H9 (cell line): Measurements from ENCODE around the gene MBOAT2. TPM values are rescaled to one million over a fixed set of nuclear protein-coding genes. Genes with fewer than 3 reads are reported as not detected.
A peak's percentile ranks its signal among the peaks of the same experiment; 100 is the strongest.

Experiments used
- DNase-seq: peaks from one replicate; pipeline ENCODE4 v3.0.0-alpha.2; 2017
- H2AFZ ChIP-seq: one replicate; pipeline ENCODE4 v1.6.1; 2013; ENCODE audit warnings: mild to moderate bottlenecking, low read length, control low read depth, moderate library complexity
- H2AK5ac ChIP-seq: 2 replicates; pipeline ENCODE4 v1.6.1; 2013; ENCODE audit warnings: low read length, control low read depth, mixed read lengths; ENCODE audit not compliant: insufficient read length
- H2BK120ac ChIP-seq: one replicate; pipeline ENCODE4 v1.6.1; 2013; ENCODE audit warnings: low read depth, mild to moderate bottlenecking, low read length, control low read depth, inconsistent platforms; ENCODE audit not compliant: poor library complexity, severe bottlenecking
- H2BK12ac ChIP-seq: 2 replicates; pipeline ENCODE4 v1.6.1; 2013; ENCODE audit warnings: low read length, control low read depth, mixed read lengths, low read depth; ENCODE audit not compliant: insufficient read length
- H2BK15ac ChIP-seq: 2 replicates; pipeline ENCODE4 v1.6.1; 2013; ENCODE audit warnings: low read depth, low read length, control low read depth
- H2BK20ac ChIP-seq: one replicate; pipeline ENCODE4 v1.6.1; 2013; ENCODE audit warnings: low read depth, mild to moderate bottlenecking, low read length, control low read depth, inconsistent platforms; ENCODE audit not compliant: poor library complexity, severe bottlenecking
- H2BK5ac ChIP-seq: 2 replicates; pipeline ENCODE4 v1.6.1; 2013; ENCODE audit warnings: low read length, control low read depth, mixed read lengths; ENCODE audit not compliant: insufficient read length
- H3K14ac ChIP-seq: 2 replicates; pipeline ENCODE4 v1.6.1; 2013; ENCODE audit warnings: low read length, control low read depth; ENCODE audit not compliant: insufficient read depth
- H3K18ac ChIP-seq: 2 replicates; pipeline ENCODE4 v1.6.1; 2013; ENCODE audit warnings: low read depth, mild to moderate bottlenecking, mixed read lengths, low read length, control low read depth; ENCODE audit not compliant: insufficient read length
- H3K23ac ChIP-seq: 2 replicates; pipeline ENCODE4 v1.6.1; 2013; ENCODE audit warnings: low read length, control low read depth, mixed read lengths, low read depth; ENCODE audit not compliant: insufficient read length
- H3K23me2 ChIP-seq: 2 replicates; pipeline ENCODE4 v1.6.1; 2013; ENCODE audit warnings: low read depth, mild to moderate bottlenecking, mixed read lengths, low read length, control low read depth; ENCODE audit not compliant: insufficient read length, poor library complexity, severe bottlenecking
- H3K27ac ChIP-seq: 2 replicates; pipeline ENCODE4 v1.5.1; 2013; ENCODE audit warnings: low read length, control low read depth, mixed read lengths, low read depth; ENCODE audit not compliant: insufficient read length
- H3K27me3 ChIP-seq: 2 replicates; pipeline ENCODE4 v1.6.1; 2013; ENCODE audit warnings: low read length, control low read depth, inconsistent platforms; ENCODE audit not compliant: insufficient read depth
- H3K4ac ChIP-seq: 2 replicates; pipeline ENCODE4 v1.6.1; 2013; ENCODE audit warnings: low read depth, mild to moderate bottlenecking, control low read depth, inconsistent platforms, low read length, moderate library complexity
- H3K4me1 ChIP-seq: 2 replicates; pipeline ENCODE4 v1.6.1; 2013; ENCODE audit warnings: low read length, control low read depth, inconsistent platforms; ENCODE audit not compliant: insufficient read depth
- H3K4me2 ChIP-seq: 2 replicates; pipeline ENCODE4 v1.6.1; 2013; ENCODE audit warnings: low read length, control low read depth, mixed read lengths; ENCODE audit not compliant: insufficient read length, insufficient read depth
- H3K56ac ChIP-seq: 2 replicates; pipeline ENCODE4 v1.6.1; 2013; ENCODE audit warnings: low read depth, mild to moderate bottlenecking, mixed read lengths, low read length, control low read depth; ENCODE audit not compliant: insufficient read length
- H3K79me1 ChIP-seq: 2 replicates; pipeline ENCODE4 v1.6.1; 2013; ENCODE audit warnings: low read depth, mild to moderate bottlenecking, moderate library complexity, low read length, control low read depth, inconsistent platforms; ENCODE audit not compliant: insufficient read depth, poor library complexity, severe bottlenecking
- H3K79me2 ChIP-seq: 2 replicates; pipeline ENCODE4 v1.6.1; 2013; ENCODE audit warnings: low read length, control low read depth, inconsistent platforms; ENCODE audit not compliant: insufficient read depth
- H3K9ac ChIP-seq: 2 replicates; pipeline ENCODE4 v1.6.1; 2013; ENCODE audit warnings: low read length, control low read depth, mixed read lengths; ENCODE audit not compliant: insufficient read length; ENCODE audit errors: extremely low read depth
- H3K9me3 ChIP-seq: one replicate; pipeline ENCODE4 v1.6.1; 2013; ENCODE audit warnings: low read depth, low read length, inconsistent platforms; ENCODE audit not compliant: control insufficient read depth
- H3T11ph ChIP-seq: one replicate; pipeline ENCODE4 v1.6.1; 2013; ENCODE audit warnings: mild to moderate bottlenecking, low read length, control low read depth, inconsistent platforms
- H4K20me1 ChIP-seq: one replicate; pipeline ENCODE4 v1.6.1; 2013; ENCODE audit not compliant: control insufficient read depth, insufficient read length, insufficient read depth
- H4K5ac ChIP-seq: 2 replicates; pipeline ENCODE4 v1.6.1; 2013; ENCODE audit warnings: low read depth, mild to moderate bottlenecking, mixed read lengths, low read length, control low read depth; ENCODE audit not compliant: insufficient read length
- H4K8ac ChIP-seq: replicated peaks from 2 replicates; pipeline ENCODE4 v1.6.1; 2013; ENCODE audit warnings: low read length, control low read depth, mixed read lengths, low read depth; ENCODE audit not compliant: insufficient read length
- H4K91ac ChIP-seq: 2 replicates; pipeline ENCODE4 v1.6.1; 2013; ENCODE audit warnings: low read depth, mild to moderate bottlenecking, moderate library complexity, mixed read lengths, low read length, control low read depth; ENCODE audit not compliant: insufficient read length
- H3K27ac Mint-ChIP-seq, 3 experiments: 2 replicates in 2 of 3; 3 replicates in 1 of 3; pipeline ENCODE4 v1.8.0; 2020 to 2021; ENCODE audit warnings: mixed read lengths in 3 of 3, mild to moderate bottlenecking in 1 of 3, moderate library complexity in 1 of 3
- H3K27me3 Mint-ChIP-seq: 2 replicates; pipeline ENCODE4 v1.8.0; 2021; ENCODE audit warnings: low read depth, mild to moderate bottlenecking, moderate library complexity, mixed read lengths
- H3K36me3 Mint-ChIP-seq, 3 experiments: 2 replicates in 2 of 3; 3 replicates in 1 of 3; pipeline ENCODE4 v1.8.0; 2020 to 2021; ENCODE audit warnings: low read depth in 3 of 3, mixed read lengths in 3 of 3; ENCODE audit not compliant: insufficient read depth in 1 of 3
- H3K4me1 Mint-ChIP-seq, 2 experiments: 2 replicates each; pipeline ENCODE4 v1.8.0; 2020; ENCODE audit warnings: mixed read lengths in 2 of 2
- H3K4me3 Mint-ChIP-seq, 2 experiments: 2 replicates in 1 of 2; 3 replicates in 1 of 2; pipeline ENCODE4 v1.8.0; 2020 to 2021; ENCODE audit warnings: mild to moderate bottlenecking in 2 of 2, mixed read lengths in 2 of 2, moderate library complexity in 1 of 2
- H3K9me3 Mint-ChIP-seq, 2 experiments: 2 replicates in 1 of 2; 3 replicates in 1 of 2; pipeline ENCODE4 v1.8.0; 2020; ENCODE audit warnings: mild to moderate bottlenecking in 2 of 2, mixed read lengths in 2 of 2, moderate library complexity in 1 of 2
- WGBS: extraction: QIAGEN DNeasy Blood & Tissue Kit; methylation state at CpG from one replicate; pipeline ENCODE4 v1.1.7; 2013; ENCODE audit warnings: missing lambda C conversion rate, low lambda C conversion rate, mixed read lengths; ENCODE audit not compliant: insufficient read length; ENCODE audit errors: extremely low coverage; 5-methylcytosine and 5-hydroxymethylcytosine counted together
- total RNA-seq: library from RNA; stranded (reverse); gene quantifications from 2 replicates; pipeline ENCODE4 v1.2.1, GENCODE V29; 2021
- TF ChIP-seq, protein P1 (sequence below): fragments of 200-600 bp; sonication (generic); conservative IDR thresholded peaks from 3 replicates; pipeline ENCODE4 v1.8.0; 2021; ENCODE audit warnings: antibody characterized with exemption, mild to moderate bottlenecking

The MBOAT2 gene
- total RNA-seq, 1 experiment from 2014 or later: 20.2 TPM

DNA sequence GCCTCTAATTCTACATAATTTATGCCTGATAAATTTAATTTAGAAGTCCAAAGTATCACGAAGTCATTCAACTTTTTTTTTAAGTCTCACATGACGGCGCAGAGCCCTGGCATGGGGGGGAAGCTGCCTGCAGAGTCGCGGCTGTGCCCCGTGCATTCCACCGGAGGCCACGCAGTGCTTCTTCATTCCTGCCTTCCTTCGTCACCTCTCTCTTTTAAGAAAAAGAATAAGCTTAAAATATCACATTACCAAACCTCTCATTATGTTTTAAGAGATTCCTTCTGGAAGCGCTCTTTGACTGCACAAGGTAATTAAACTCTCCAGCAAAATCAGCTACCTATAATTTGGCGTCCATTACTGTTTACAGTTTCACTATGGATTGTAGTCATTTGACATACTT is 145.8 kb downstream of the MBOAT2 start:
- no peaks in the 10 kb centered on the region for H3K9me3 ChIP-seq
- no peak overlapping the region for H4K8ac ChIP-seq
- H4K20me1 ChIP-seq: no peaks in the 10 kb centered on the region
- no peak for DNase-seq
- no peak overlapping the region for H2AK5ac ChIP-seq
- no peaks in the 10 kb centered on the region for H3K27me3 Mint-ChIP-seq
- H3K18ac ChIP-seq: no peak overlapping the region
- no peak overlapping the region for H4K5ac ChIP-seq
- no peaks in the 10 kb centered on the region for H3K79me2 ChIP-seq
- no peaks in the 10 kb centered on the region for H3K4me1 ChIP-seq
- H3K14ac ChIP-seq: no peak overlapping the region
- no peak overlapping the region for H2BK12ac ChIP-seq
- no peak overlapping the region for H2BK120ac ChIP-seq
- no peak overlapping the region for H3K23ac ChIP-seq
- no peaks in the 10 kb centered on the region for H3K79me1 ChIP-seq
- no peak overlapping the region for H3T11ph ChIP-seq
- H3K4me1 Mint-ChIP-seq: peaks cover 6 to 11% of the 10 kb centered on the region in 2 experiments
- no peaks in the 10 kb centered on the region for H3K23me2 ChIP-seq
- H3K56ac ChIP-seq: no peak overlapping the region
- H3K9ac ChIP-seq: no peak overlapping the region
- H2BK15ac ChIP-seq: no peak overlapping the region
- H3K4me2 ChIP-seq: no peak overlapping the region
- no peak overlapping the region for H4K91ac ChIP-seq
- no peak overlapping the region for H2BK5ac ChIP-seq
- H2BK20ac ChIP-seq: no peak overlapping the region
- TF ChIP-seq, protein P1, sequence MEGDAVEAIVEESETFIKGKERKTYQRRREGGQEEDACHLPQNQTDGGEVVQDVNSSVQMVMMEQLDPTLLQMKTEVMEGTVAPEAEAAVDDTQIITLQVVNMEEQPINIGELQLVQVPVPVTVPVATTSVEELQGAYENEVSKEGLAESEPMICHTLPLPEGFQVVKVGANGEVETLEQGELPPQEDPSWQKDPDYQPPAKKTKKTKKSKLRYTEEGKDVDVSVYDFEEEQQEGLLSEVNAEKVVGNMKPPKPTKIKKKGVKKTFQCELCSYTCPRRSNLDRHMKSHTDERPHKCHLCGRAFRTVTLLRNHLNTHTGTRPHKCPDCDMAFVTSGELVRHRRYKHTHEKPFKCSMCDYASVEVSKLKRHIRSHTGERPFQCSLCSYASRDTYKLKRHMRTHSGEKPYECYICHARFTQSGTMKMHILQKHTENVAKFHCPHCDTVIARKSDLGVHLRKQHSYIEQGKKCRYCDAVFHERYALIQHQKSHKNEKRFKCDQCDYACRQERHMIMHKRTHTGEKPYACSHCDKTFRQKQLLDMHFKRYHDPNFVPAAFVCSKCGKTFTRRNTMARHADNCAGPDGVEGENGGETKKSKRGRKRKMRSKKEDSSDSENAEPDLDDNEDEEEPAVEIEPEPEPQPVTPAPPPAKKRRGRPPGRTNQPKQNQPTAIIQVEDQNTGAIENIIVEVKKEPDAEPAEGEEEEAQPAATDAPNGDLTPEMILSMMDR: no peak
- no peaks in the 10 kb centered on the region for H3K27me3 ChIP-seq
- no CpG with 5 or more reads among the region's 11 CpGs for WGBS
- H3K4ac ChIP-seq: no peak overlapping the region
- no peaks in the 10 kb centered on the region for H3K9me3 Mint-ChIP-seq
- no peak overlapping the region for H3K27ac ChIP-seq
- no peak overlapping the region for H3K4me3 Mint-ChIP-seq
- peak overlapping the region in 1 of 3 experiments; percentile 23; a peak in 1 of 7 replicates for H3K27ac Mint-ChIP-seq
- H2AFZ ChIP-seq: no peak overlapping the region
- H3K36me3 Mint-ChIP-seq: peaks cover 1 to 14% (median 3%) of the 10 kb centered on the region in 3 experiments; a peak in 5 of 7 replicates
